ENCODE results near the gene ATP2A3. TPM values are rescaled to one million over a fixed set of nuclear protein-coding genes. Genes with fewer than 3 reads are reported as not detected.

The ATP2A3 gene
- total and polyA plus RNA-seq, 2 experiments from 2014 or later: 2.2 to 4.1 TPM

DNA sequence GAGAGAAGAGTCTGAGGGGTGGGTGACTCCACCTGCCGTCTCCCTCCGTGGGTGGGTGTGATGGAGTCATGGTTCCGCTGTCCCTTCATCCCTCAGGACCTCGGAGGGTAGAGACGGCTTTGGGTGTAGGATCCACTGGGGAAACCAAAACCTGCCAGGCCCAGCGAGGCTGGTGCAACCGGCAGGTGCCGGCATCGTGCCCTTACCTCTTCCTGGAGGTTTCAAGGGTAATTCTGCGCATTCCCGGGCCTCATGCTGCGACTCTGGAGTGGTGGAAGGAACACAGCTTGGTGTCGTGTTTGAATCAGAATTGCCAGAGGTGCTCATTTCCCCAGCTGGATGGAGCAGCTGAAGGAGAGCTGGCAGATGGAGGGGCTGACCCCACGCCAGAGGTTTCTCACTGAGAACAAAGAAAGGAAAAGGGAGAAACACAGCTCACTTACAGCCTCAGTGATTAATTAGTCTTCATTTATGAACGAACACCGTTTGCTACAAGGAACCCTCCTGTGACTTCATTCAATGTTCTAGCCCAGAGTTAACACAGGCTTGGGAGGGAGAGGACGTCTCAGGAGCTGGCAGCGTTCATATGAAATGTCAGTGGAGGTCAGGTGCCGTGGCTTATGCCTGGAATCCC lies 16.3 kb upstream of the ATP2A3 start:
- Histone ChIP-seq H3K4me2 (no peak overlapping the region), H3K27ac (no peak overlapping the region), H3K9me2 (replicated peaks; ENCODE audit: insufficient read depth) (no peaks in the 10 kb centered on the region), H3K9me3 (ENCODE audit: low read depth) (no peaks in the 10 kb centered on the region), H4K20me1 (ENCODE audit: insufficient read depth, poor library complexity, severe bottlenecking) (no peaks in the 10 kb centered on the region), H3K79me2 (no peaks in the 10 kb centered on the region), H2AFZ (no peak overlapping the region), H3K4me1 (ENCODE audit: insufficient read depth) (no peaks in the 10 kb centered on the region), H3K36me3 (replicated peaks; ENCODE audit: insufficient read depth, low read depth) (no peaks in the 10 kb centered on the region), H3K4me3 (no peak overlapping the region), H3K27me3 (no peaks in the 10 kb centered on the region)
- TF ChIP-seq EZH2 (IDR thresholded peaks at IDR 0.05; ENCODE audit: borderline replicate concordance) (no peak), EZH2phosphoT487 (IDR thresholded peaks at IDR 0.05; ENCODE audit: low read depth, severe bottlenecking, unreplicated experiment) (no peak)
- TF ChIP-seq, protein P1, sequence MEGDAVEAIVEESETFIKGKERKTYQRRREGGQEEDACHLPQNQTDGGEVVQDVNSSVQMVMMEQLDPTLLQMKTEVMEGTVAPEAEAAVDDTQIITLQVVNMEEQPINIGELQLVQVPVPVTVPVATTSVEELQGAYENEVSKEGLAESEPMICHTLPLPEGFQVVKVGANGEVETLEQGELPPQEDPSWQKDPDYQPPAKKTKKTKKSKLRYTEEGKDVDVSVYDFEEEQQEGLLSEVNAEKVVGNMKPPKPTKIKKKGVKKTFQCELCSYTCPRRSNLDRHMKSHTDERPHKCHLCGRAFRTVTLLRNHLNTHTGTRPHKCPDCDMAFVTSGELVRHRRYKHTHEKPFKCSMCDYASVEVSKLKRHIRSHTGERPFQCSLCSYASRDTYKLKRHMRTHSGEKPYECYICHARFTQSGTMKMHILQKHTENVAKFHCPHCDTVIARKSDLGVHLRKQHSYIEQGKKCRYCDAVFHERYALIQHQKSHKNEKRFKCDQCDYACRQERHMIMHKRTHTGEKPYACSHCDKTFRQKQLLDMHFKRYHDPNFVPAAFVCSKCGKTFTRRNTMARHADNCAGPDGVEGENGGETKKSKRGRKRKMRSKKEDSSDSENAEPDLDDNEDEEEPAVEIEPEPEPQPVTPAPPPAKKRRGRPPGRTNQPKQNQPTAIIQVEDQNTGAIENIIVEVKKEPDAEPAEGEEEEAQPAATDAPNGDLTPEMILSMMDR (IDR thresholded peaks at IDR 0.05; ENCODE audit: poor library complexity): no peak
- DNase-seq (ENCODE audit: low spot score): no peak
- 83% methylated on average over 19 of the region's 19 CpGs for WGBS (ENCODE audit: low lambda C conversion rate, missing lambda C conversion rate)

GRCh38 chr17:3979290-3979611 lies 15.0 kb upstream of the ATP2A3 start:
- H3K9me3 ChIP-seq (ENCODE audit: low read depth): no peaks in the 10 kb centered on the region
- no peak overlapping the region for H3K4me2 ChIP-seq
- H4K20me1 ChIP-seq (ENCODE audit: insufficient read depth, poor library complexity, severe bottlenecking): no peaks in the 10 kb centered on the region
- no peaks in the 10 kb centered on the region for H3K27me3 ChIP-seq
- WGBS (ENCODE audit: low lambda C conversion rate, missing lambda C conversion rate): 93% methylated on average over 4 of the region's 4 CpGs
- H2AFZ ChIP-seq: no peak overlapping the region
- no peaks in the 10 kb centered on the region for H3K36me3 ChIP-seq (replicated peaks; ENCODE audit: insufficient read depth, low read depth)
- no peaks in the 10 kb centered on the region for H3K79me2 ChIP-seq
- no peaks in the 10 kb centered on the region for H3K4me1 ChIP-seq (ENCODE audit: insufficient read depth)
- no peaks in the 10 kb centered on the region for H3K9me2 ChIP-seq (replicated peaks; ENCODE audit: insufficient read depth)
- H3K27ac ChIP-seq: no peak overlapping the region
- H3K4me3 ChIP-seq: no peak overlapping the region
- TF ChIP-seq EZH2 (IDR thresholded peaks at IDR 0.05; ENCODE audit: borderline replicate concordance): no peak
- TF ChIP-seq EZH2phosphoT487 (IDR thresholded peaks at IDR 0.05; ENCODE audit: low read depth, severe bottlenecking, unreplicated experiment): no peak
- TF ChIP-seq, protein P1 (IDR thresholded peaks at IDR 0.05; ENCODE audit: poor library complexity): no peak
- no peak for DNase-seq (ENCODE audit: low spot score)

DNA sequence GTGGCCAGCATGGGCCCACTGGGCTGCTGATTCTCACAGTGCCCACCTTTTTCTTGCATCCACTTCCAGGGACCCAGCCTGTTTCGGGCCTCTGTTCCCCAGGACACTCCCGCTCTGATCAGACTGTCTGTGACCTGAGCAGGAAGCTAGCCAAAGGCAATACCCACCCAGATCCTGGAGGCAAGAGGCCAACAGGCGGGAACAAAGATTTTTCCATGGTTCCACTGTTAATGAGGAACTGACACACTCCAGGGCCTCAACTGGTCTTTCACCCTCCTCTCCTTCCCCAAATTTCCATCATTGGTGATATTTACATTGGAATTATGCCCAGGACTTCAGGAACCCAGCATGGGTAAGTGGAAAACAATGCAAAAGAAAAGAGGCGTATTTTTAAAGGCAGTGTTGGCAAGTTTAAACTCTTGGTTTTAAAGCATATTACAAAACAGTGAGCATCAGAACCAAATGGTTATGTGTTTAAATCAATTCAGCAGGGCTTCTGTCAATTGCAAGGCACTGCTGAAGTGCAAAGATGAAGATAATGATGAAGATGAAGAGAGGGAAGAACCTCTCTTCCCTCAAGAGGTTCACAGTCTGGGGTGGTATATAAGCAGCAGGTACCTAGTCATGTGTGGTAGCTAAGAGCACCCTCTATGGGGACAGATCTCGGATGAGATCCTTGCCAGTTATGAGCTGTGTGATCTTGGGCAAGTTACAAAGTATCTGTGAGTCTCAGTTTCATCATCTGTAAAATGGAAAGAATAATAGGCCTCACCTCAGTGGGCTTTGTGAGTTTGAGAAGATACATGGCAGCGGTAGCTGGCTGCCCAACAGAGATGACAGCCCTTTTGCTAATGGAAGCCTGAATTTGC lies 14.4 kb upstream of the ATP2A3 start:
- Histone ChIP-seq H3K27ac (no peak overlapping the region), H2AFZ (no peak overlapping the region), H3K27me3 (no peaks in the 10 kb centered on the region), H3K9me3 (ENCODE audit: low read depth) (no peaks in the 10 kb centered on the region), H3K4me1 (ENCODE audit: insufficient read depth) (no peaks in the 10 kb centered on the region), H3K4me2 (no peak overlapping the region), H3K36me3 (replicated peaks; ENCODE audit: insufficient read depth, low read depth) (no peaks in the 10 kb centered on the region), H3K79me2 (no peaks in the 10 kb centered on the region), H3K4me3 (no peak overlapping the region), H4K20me1 (ENCODE audit: insufficient read depth, poor library complexity, severe bottlenecking) (no peaks in the 10 kb centered on the region), H3K9me2 (replicated peaks; ENCODE audit: insufficient read depth) (no peaks in the 10 kb centered on the region)
- no peak for DNase-seq (ENCODE audit: low spot score)
- TF ChIP-seq EZH2phosphoT487 (IDR thresholded peaks at IDR 0.05; ENCODE audit: low read depth, severe bottlenecking, unreplicated experiment) (no peak), EZH2 (IDR thresholded peaks at IDR 0.05; ENCODE audit: borderline replicate concordance) (no peak)
- TF ChIP-seq, protein P1 (IDR thresholded peaks at IDR 0.05; ENCODE audit: poor library complexity): no peak
- WGBS (ENCODE audit: low lambda C conversion rate, missing lambda C conversion rate): 93% methylated on average over 6 of the region's 6 CpGs

Measured in hepatocyte (in vitro differentiated cells).